HEK293T (cell line): ENCODE data around the gene DSEL.

Experiments
- ELF4 ChIP-seq: fragments of 450-650 bp; IDR thresholded peaks from 2 replicates; pipeline ENCODE4 v1.6.1; 2017; ENCODE audit warnings: antibody characterized with exemption
- FOXM1 ChIP-seq: fragments of 450-650 bp; IDR thresholded peaks from 2 replicates; pipeline ENCODE4 v1.6.1; 2017; ENCODE audit warnings: mild to moderate bottlenecking, borderline replicate concordance
- HDGF ChIP-seq: fragments of 450-650 bp; IDR thresholded peaks from 2 replicates; pipeline ENCODE4 v1.6.1; 2017; ENCODE audit warnings: antibody characterized with exemption, borderline replicate concordance
- L3MBTL2 ChIP-seq: fragments of 450-650 bp; conservative IDR thresholded peaks from 2 replicates; pipeline ENCODE4 v1.6.1; 2016; ENCODE audit warnings: mild to moderate bottlenecking
- LEF1 ChIP-seq: fragments of 450-650 bp; IDR thresholded peaks from 2 replicates; pipeline ENCODE4 v1.6.1; 2017; ENCODE audit warnings: mild to moderate bottlenecking, borderline replicate concordance
- SP1 ChIP-seq: fragments of 450-650 bp; IDR thresholded peaks from 2 replicates; pipeline ENCODE4 v1.6.1; 2017
- SUZ12 ChIP-seq: fragments of 450-650 bp; IDR thresholded peaks from 2 replicates; pipeline ENCODE4 v1.6.1; 2016; ENCODE audit warnings: mild to moderate bottlenecking

- TF ChIP-seq LEF1 (no peak), SP1 (no peak), HDGF (no peak), SUZ12 (no peak), FOXM1 (no peak), L3MBTL2 (no peak), ELF4 (no peak)
Measured at GRCh38 chr18:67477522-67477921, 39.0 kb downstream of the DSEL start.
